ENCODE results near the gene YPEL2.
"Not testable (repeated sequence)": the region's sequence is repeated elsewhere in the genome, so short reads cannot be mapped to it uniquely, and the experiment has no call there.

Gene YPEL2

GRCh38 chr17:59396134-59396826, 64.8 kb downstream of the YPEL2 start:
- H3K4me3 Mint-ChIP-seq, result no peak overlapping the region
- ATAC-seq, result no peak
- no peaks in the 10 kb centered on the region for H3K27me3 Mint-ChIP-seq
- peaks cover 21% of the 10 kb centered on the region for H3K36me3 Mint-ChIP-seq
- peak overlapping the region; percentile 35 for H3K27ac Mint-ChIP-seq
- no peaks in the 10 kb centered on the region for H3K4me1 Mint-ChIP-seq
- no peaks in the 10 kb centered on the region for H3K9me3 Mint-ChIP-seq

DNA sequence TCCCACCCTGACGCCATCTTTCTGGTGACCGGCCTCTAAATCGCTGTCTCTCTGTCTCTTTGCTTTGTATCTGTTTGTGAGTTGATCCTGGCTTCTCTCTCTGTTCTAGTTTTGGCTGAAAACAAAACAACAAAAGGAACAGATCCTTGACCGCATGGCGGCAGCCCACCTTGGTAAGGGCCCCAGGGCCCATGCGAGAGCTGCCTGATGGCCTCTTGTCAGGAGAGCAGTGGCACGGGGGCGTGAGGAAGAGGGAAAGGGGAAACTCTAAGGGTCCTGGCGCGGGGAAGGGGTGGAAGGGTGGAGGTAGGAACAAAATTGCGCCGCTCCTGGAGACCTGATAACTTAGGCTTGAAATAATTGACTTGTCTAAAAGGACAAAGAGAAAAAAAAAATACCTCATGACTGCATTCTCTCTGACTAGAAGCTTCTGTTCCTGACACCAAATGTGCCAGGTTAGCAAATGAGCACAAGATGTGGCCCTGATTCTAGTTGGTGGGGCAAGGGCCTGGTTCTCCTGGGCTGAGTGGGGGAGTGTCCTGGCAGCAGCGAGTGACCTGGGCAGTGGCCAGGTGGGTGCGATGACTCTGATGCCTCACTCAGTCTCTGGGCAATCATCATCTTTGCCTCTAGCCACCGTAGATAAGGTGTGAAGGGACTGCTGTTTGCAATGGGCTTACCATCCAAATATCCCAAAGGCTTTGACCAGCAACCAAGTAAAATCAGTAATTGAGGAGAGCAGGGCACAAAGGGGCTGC, 66.0 kb downstream of the YPEL2 start:
- H3K27ac Mint-ChIP-seq, result no peak overlapping the region
- H3K36me3 Mint-ChIP-seq, result peaks cover 21% of the 10 kb centered on the region
- H3K4me1 Mint-ChIP-seq, result no peaks in the 10 kb centered on the region
- no peaks in the 10 kb centered on the region for H3K27me3 Mint-ChIP-seq
- H3K4me3 Mint-ChIP-seq, result no peak overlapping the region
- no peak for ATAC-seq
- H3K9me3 Mint-ChIP-seq, result no peaks in the 10 kb centered on the region

- no peaks in the 10 kb centered on the region for H3K9me3 Mint-ChIP-seq
- no peaks in the 10 kb centered on the region for H3K27me3 Mint-ChIP-seq
- H3K4me1 Mint-ChIP-seq, result no peaks in the 10 kb centered on the region
- peaks cover 37% of the 10 kb centered on the region for H3K36me3 Mint-ChIP-seq
- no peak overlapping the region for H3K27ac Mint-ChIP-seq
- no peak for ATAC-seq
- H3K4me3 Mint-ChIP-seq, result no peak overlapping the region
Measured at GRCh38 chr17:59399914-59400313, 68.5 kb downstream of the YPEL2 start.

- Mint-ChIP-seq H3K27me3 (no peaks in the 10 kb centered on the region), H3K4me1 (no peaks in the 10 kb centered on the region), H3K36me3 (peaks cover 37% of the 10 kb centered on the region), H3K27ac (peak overlapping the region; percentile 24), H3K9me3 (no peaks in the 10 kb centered on the region), H3K4me3 (no peak overlapping the region)
- ATAC-seq, result no peak
Measured at GRCh38 chr17:59400858-59401257, 69.4 kb downstream of the YPEL2 start.

- no peaks in the 10 kb centered on the region for H3K9me3 Mint-ChIP-seq
- H3K4me3 Mint-ChIP-seq, result no peak overlapping the region
- peaks cover 3% of the 10 kb centered on the region for H3K4me1 Mint-ChIP-seq
- H3K27me3 Mint-ChIP-seq, result no peaks in the 10 kb centered on the region
- ATAC-seq, result no peak
- no peak overlapping the region for H3K27ac Mint-ChIP-seq
- H3K36me3 Mint-ChIP-seq, result peaks cover 34% of the 10 kb centered on the region
Measured at GRCh38 chr17:59401274-59401673, 69.8 kb downstream of the YPEL2 start.

GRCh38 chr17:59401725-59402124, 70.3 kb downstream of the YPEL2 start:
- ATAC-seq, result no peak
- H3K36me3 Mint-ChIP-seq, result peaks cover 31% of the 10 kb centered on the region
- H3K27ac Mint-ChIP-seq, result no peak overlapping the region
- no peaks in the 10 kb centered on the region for H3K9me3 Mint-ChIP-seq
- H3K4me3 Mint-ChIP-seq, result no peak overlapping the region
- H3K27me3 Mint-ChIP-seq, result no peaks in the 10 kb centered on the region
- H3K4me1 Mint-ChIP-seq, result peaks cover 6% of the 10 kb centered on the region

DNA sequence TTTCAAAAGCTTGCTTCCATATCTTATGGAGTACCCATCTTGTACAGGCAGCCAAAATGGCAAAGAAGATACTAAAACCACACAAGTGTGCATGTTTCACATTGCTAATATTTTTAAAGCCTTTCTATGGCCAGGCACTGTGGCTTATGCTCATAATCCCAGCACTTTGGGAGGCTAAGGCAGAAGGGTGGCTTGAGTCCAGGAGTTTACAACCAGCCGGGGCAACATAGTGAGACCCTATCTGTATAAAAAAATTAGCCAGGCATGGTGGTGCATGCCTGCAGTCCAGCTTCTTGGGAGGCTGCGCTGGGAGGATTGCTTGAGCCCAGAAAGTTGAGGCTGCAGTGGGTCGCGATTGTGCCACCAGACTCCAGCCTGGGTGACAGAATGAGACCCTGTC, 71.3 kb downstream of the YPEL2 start:
- Mint-ChIP-seq H3K4me3 (no peak overlapping the region), H3K27ac (no peak overlapping the region), H3K4me1 (peaks cover 6% of the 10 kb centered on the region), H3K9me3 (no peaks in the 10 kb centered on the region), H3K27me3 (no peaks in the 10 kb centered on the region), H3K36me3 (peaks cover 23% of the 10 kb centered on the region)
- ATAC-seq, result no peak

DNA sequence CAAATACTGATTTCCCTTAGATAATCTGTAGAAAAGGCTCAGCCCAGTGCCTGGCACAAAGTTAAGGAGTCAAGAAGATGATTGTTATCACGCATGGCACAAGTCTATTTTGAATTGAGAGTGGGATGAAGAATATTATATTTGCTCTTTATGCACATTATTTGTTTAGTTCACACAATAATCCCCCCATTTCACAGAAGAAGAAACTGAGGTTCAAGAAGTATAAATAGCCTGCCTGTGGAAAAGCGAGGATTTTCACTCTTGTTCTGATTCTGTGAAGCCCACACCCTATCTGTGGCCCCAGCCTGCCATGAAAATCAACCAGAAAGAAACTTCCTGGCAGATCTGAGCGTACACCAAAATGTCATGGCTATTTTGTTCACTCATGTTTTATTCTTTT, 73.0 kb downstream of the YPEL2 start:
- Mint-ChIP-seq H3K27me3 (no peaks in the 10 kb centered on the region), H3K9me3 (no peaks in the 10 kb centered on the region), H3K27ac (no peak overlapping the region), H3K4me1 (peaks cover 13% of the 10 kb centered on the region), H3K36me3 (peaks cover 17% of the 10 kb centered on the region), H3K4me3 (no peak overlapping the region)
- no peak for ATAC-seq

GRCh38 chr17:59405944-59406705, 74.7 kb downstream of the YPEL2 start:
- Mint-ChIP-seq H3K9me3 (peaks cover 5% of the 10 kb centered on the region), H3K36me3 (peaks cover 23% of the 10 kb centered on the region), H3K27ac (no peak overlapping the region), H3K27me3 (no peaks in the 10 kb centered on the region), H3K4me3 (no peak overlapping the region), H3K4me1 (peaks cover 15% of the 10 kb centered on the region)
- no peak for ATAC-seq

- Mint-ChIP-seq H3K27me3 (no peaks in the 10 kb centered on the region), H3K9me3 (peaks cover 5% of the 10 kb centered on the region), H3K4me1 (peaks cover 15% of the 10 kb centered on the region), H3K27ac (no peak overlapping the region), H3K4me3 (no peak overlapping the region), H3K36me3 (peaks cover 23% of the 10 kb centered on the region)
- no peak for ATAC-seq
Measured at GRCh38 chr17:59406808-59407381, 75.4 kb downstream of the YPEL2 start.

GRCh38 chr17:59409336-59410048, 78.0 kb downstream of the YPEL2 start:
- H3K9me3 Mint-ChIP-seq, result peaks cover 5% of the 10 kb centered on the region
- no peak overlapping the region for H3K4me3 Mint-ChIP-seq
- H3K36me3 Mint-ChIP-seq, result peaks cover 8% of the 10 kb centered on the region
- H3K4me1 Mint-ChIP-seq, result peaks cover 23% of the 10 kb centered on the region
- no peaks in the 10 kb centered on the region for H3K27me3 Mint-ChIP-seq
- H3K27ac Mint-ChIP-seq, result no peak overlapping the region
- ATAC-seq, result no peak

GRCh38 chr17:59410049-59410437, 78.6 kb downstream of the YPEL2 start:
- peaks cover 25% of the 10 kb centered on the region for H3K4me1 Mint-ChIP-seq
- no peak for ATAC-seq
- no peak overlapping the region for H3K4me3 Mint-ChIP-seq
- H3K9me3 Mint-ChIP-seq, result peaks cover 5% of the 10 kb centered on the region
- H3K27me3 Mint-ChIP-seq, result no peaks in the 10 kb centered on the region
- peaks cover 7% of the 10 kb centered on the region for H3K36me3 Mint-ChIP-seq
- no peak overlapping the region for H3K27ac Mint-ChIP-seq

DNA sequence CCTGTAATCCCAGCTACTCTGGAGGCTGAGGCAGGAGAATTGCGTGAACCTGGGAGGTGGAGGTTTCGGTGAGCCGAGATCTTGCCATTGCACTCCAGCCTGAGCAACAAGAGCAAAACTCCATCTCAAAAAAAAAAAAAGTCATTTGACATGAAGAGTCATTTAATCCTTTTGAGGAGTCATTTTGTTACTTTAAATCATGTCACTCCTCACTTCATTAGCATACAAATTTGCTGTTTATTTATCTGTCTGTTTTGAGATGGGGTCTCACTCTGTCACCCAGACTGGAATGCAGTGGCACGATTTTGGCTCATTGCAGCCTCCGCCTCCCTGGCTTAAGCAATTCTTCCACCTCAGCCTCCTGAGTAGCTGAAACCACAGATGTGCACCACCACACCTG, 81.0 kb downstream of the YPEL2 start:
- not testable (repeated sequence) for H3K27ac Mint-ChIP-seq, H3K4me3 Mint-ChIP-seq, H3K9me3 Mint-ChIP-seq, ATAC-seq, H3K36me3 Mint-ChIP-seq, H3K27me3 Mint-ChIP-seq
- peaks cover 25% of the 10 kb centered on the region for H3K4me1 Mint-ChIP-seq

DNA sequence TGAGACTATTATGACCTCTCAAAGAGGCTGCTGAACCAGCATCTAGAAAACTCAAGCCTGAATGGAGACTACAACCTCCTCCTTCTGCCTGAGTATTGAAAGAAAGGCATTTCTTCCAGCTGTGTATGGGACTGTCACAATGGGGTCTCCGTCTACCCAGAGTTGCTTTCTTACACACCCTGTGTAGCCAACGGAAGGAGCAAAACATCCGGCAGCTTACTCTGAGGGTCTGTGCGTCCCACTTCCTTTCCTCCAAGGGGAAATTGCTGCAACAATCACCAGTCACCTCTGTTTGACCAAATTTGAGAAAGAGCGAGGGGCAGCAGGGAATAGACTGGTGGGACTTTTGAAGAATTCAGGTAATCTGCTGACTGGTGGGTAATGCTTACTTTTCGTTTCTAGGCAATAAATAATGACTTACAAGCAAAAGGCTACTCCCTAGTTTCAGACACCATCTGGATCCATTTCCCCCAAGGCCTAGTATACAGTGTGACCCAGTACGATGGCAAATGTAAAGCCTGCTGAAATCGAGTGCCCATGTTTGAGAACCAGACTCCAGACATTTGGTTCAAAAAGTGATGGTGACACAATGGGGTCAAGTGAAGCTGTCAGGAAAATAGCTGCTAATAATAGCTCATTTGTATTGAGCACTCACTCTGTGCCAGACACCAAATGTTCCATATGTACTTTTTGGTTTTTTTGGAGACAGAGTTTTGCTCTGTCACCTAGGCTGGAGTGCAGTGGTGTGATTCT, 81.7 kb downstream of the YPEL2 start:
- Mint-ChIP-seq H3K9me3 (peaks cover 5% of the 10 kb centered on the region), H3K27ac (no peak overlapping the region), H3K4me1 (peaks cover 25% of the 10 kb centered on the region), H3K36me3 (peaks cover 7% of the 10 kb centered on the region), H3K27me3 (no peaks in the 10 kb centered on the region), H3K4me3 (no peak overlapping the region)
- no peak for ATAC-seq

All from stimulated activated memory B cell treated with anti-CD40 and anti-IgM and Interleukin-4, amounts not matched to agents 10 μg/mL and 1 μg/mL and 100 μg/mL, for 72 hours (primary cell).